Endothelial cell of umbilical vein (primary cell): ENCODE data around the gene CAMKK2. TPM values are rescaled to one million over a fixed set of nuclear protein-coding genes. Genes with fewer than 3 reads are reported as not detected.
A peak's percentile ranks its signal among the peaks of the same experiment; 100 is the strongest.

ENCODE experiments used
- BruUV-seq: library from RNA; stranded (reverse); fragments of 400-500 nt; replicated peaks from 2 replicates; lab custom pipeline; 2021; lab: Mats Ljungman, UMichigan
- CTCF ChIA-PET: fragments of 300-600, 350-600 bp; sonication (Branson Sonifier 250); formaldehyde crosslinking; loops from one replicate; lab custom pipeline; 2021; ENCODE audit warnings: antibody characterized with exemption, inconsistent platforms; lab: Charles Lee
- POLR2A ChIA-PET: fragments of 300-600, 350-600 bp; sonication (Branson Sonifier 250); formaldehyde crosslinking; loops from one replicate; lab custom pipeline; 2021; ENCODE audit warnings: antibody characterized with exemption, inconsistent platforms; lab: Charles Lee
- DNase-seq: peaks from one replicate; pipeline ENCODE4 v3.0.0-alpha.2; 2011; ENCODE audit warnings: low read depth, low spot score
- FAIRE-seq: peaks from 2 replicates; lab custom pipeline; 2011; peaks lifted over from hg19 to GRCh38; lab: Jason Lieb, UNC
- H2AFZ ChIP-seq: 2 replicates; pipeline ENCODE4 v1.6.0; 2012; ENCODE audit warnings: low read depth, low read length, control low read depth, inconsistent platforms
- H3K27ac ChIP-seq: 2 replicates; pipeline ENCODE4 v1.5.1; 2011; ENCODE audit warnings: low read depth, mild to moderate bottlenecking, control low read depth, low read length, moderate library complexity; ENCODE audit not compliant: insufficient read depth
- H3K27me3 ChIP-seq, 2 experiments: 2 replicates each; pipeline versions ENCODE4 v1.6.0 to v1.6.1; 2011; ENCODE audit warnings: low read length in 2 of 2, mixed read lengths in 1 of 2; ENCODE audit not compliant: control insufficient read depth in 2 of 2, insufficient read depth in 2 of 2
- H3K36me3 ChIP-seq, 2 experiments: 2 replicates in 1 of 2; 3 replicates in 1 of 2; pipeline ENCODE4 v1.5.1; 2011; ENCODE audit warnings: low read length in 2 of 2, mild to moderate bottlenecking in 1 of 2, moderate library complexity in 1 of 2; ENCODE audit not compliant: control insufficient read depth in 2 of 2, insufficient read depth in 2 of 2; ENCODE audit errors: extremely low read depth in 1 of 2
- H3K4me1 ChIP-seq: 3 replicates; pipeline ENCODE4 v1.5.1; 2011; ENCODE audit warnings: mild to moderate bottlenecking, low read length; ENCODE audit not compliant: control insufficient read depth, insufficient read depth; ENCODE audit errors: extremely low read depth
- H3K4me2 ChIP-seq: 2 replicates; pipeline ENCODE4 v1.6.1; 2011; ENCODE audit warnings: low read length, control low read depth, mixed read lengths; ENCODE audit not compliant: insufficient read depth
- H3K4me3 ChIP-seq, 3 experiments: fragments of 200-600 bp in 1 of 3; sonication (generic), shearing (Covaris generic) in 1 of 3; replicated peaks in 1 of 3; 2 replicates each; pipeline ENCODE4 v1.5.1; 2011 to 2016; ENCODE audit warnings: control low read depth in 3 of 3, low read length in 3 of 3, mild to moderate bottlenecking in 2 of 3, inconsistent platforms in 1 of 3, low read depth in 1 of 3, moderate library complexity in 1 of 3; ENCODE audit not compliant: insufficient read depth in 1 of 3
- H3K79me2 ChIP-seq: 2 replicates; pipeline ENCODE4 v1.6.0; 2012; ENCODE audit warnings: low read length, inconsistent platforms; ENCODE audit not compliant: control insufficient read depth, insufficient read depth
- H3K9ac ChIP-seq: replicated peaks from 2 replicates; pipeline ENCODE3; 2011; ENCODE audit warnings: low read length, control low read depth; ENCODE audit not compliant: insufficient read depth; ENCODE audit errors: extremely low read depth
- H3K9me1 ChIP-seq: replicated peaks from 3 replicates; pipeline ENCODE4 v1.6.0; 2011; ENCODE audit warnings: mild to moderate bottlenecking, low read length; ENCODE audit not compliant: control insufficient read depth, insufficient read depth; ENCODE audit errors: extremely low read depth
- H3K9me3 ChIP-seq: replicated peaks from 2 replicates; pipeline ENCODE4 v1.5.1; 2012; ENCODE audit warnings: low read length, inconsistent platforms; ENCODE audit not compliant: control insufficient read depth, insufficient read depth
- H4K20me1 ChIP-seq: replicated peaks from 2 replicates; pipeline ENCODE3; 2011; ENCODE audit warnings: mild to moderate bottlenecking, low read length; ENCODE audit not compliant: control insufficient read depth, insufficient read depth; ENCODE audit errors: extremely low read depth
- EZH2 ChIP-seq: IDR thresholded peaks from 2 replicates; pipeline ENCODE4 v1.6.1; 2012; ENCODE audit warnings: borderline replicate concordance, low read depth, mild to moderate bottlenecking, moderate library complexity, low read length, inconsistent platforms; ENCODE audit not compliant: severe bottlenecking
- FOS ChIP-seq: IDR thresholded peaks from 2 replicates; pipeline ENCODE4 v1.6.1; 2011; ENCODE audit warnings: mild to moderate bottlenecking, low read length, moderate library complexity, borderline replicate concordance; ENCODE audit not compliant: insufficient read depth
- GATA2 ChIP-seq: IDR thresholded peaks from 2 replicates; pipeline ENCODE4 v1.7.0; 2011; ENCODE audit warnings: low read depth, mild to moderate bottlenecking, moderate library complexity, mixed read lengths, low read length; ENCODE audit not compliant: insufficient read length, insufficient read depth
- JUN ChIP-seq: IDR thresholded peaks from 2 replicates; pipeline ENCODE4 v1.6.1; 2011; ENCODE audit warnings: borderline replicate concordance, low read depth; ENCODE audit not compliant: insufficient read length, insufficient read depth
- MYC ChIP-seq: IDR thresholded peaks from one replicate; pipeline ENCODE4 v1.6.1; 2011; ENCODE audit warnings: mild to moderate bottlenecking, low read depth, low read length
- POLR2A ChIP-seq: IDR thresholded peaks from 2 replicates; pipeline ENCODE4 v1.6.1; 2012; ENCODE audit warnings: low read depth, mild to moderate bottlenecking, control low read depth, low read length
- POLR2AphosphoS5 ChIP-seq: IDR thresholded peaks from 2 replicates; pipeline ENCODE4 v1.6.1; 2012; ENCODE audit warnings: low read depth, mild to moderate bottlenecking, control low read depth, low read length, moderate library complexity; ENCODE audit not compliant: insufficient read depth
- dilution Hi-C: fragments of 300-500 bp; cut with MboI; formaldehyde crosslinking; loops from one replicate; pipeline ENCODE4 v1.15.0; 2019; ENCODE audit warnings: low sequenced_read_pairs; ENCODE audit not compliant: extremely low pct_ligation_motif_present
- intact Hi-C: fragments of 100-400 bp; cut with micrococcal nuclease; formaldehyde crosslinking; loops from one replicate; pipeline ENCODE4 v1.10.0; 2022
- polyA plus RNA-seq, 4 experiments: library from polyadenylated mRNA; depleted of rRNA in 3 of 4; stranded (reverse) in 3 of 4; unstranded in 1 of 4; fragments of >200 nt; gene quantifications; 2 replicates each; pipeline versions ENCODE4 v1.2.1 to v1.2.3, GENCODE V29; 2011 to 2012; ENCODE audit warnings: missing spikeins in 1 of 4
- total RNA-seq: library from RNA; stranded (reverse); gene quantifications from 2 replicates; pipeline ENCODE4 v1.2.3, GENCODE V29; 2021
- TF ChIP-seq, protein P1 (sequence below), 2 donors: IDR thresholded peaks; 1 replicate in 1 of 2; 2 replicates in 1 of 2; pipeline ENCODE4 v1.5.1; 2011; ENCODE audit warnings: low read length in 2 of 2, mild to moderate bottlenecking in 2 of 2, moderate library complexity in 2 of 2, control low read depth in 1 of 2, inconsistent platforms in 1 of 2, low read depth in 1 of 2; ENCODE audit not compliant: insufficient read depth in 1 of 2; ENCODE audit errors: extremely low read depth in 1 of 2
- TF ChIP-seq, protein P2 (sequence below): IDR thresholded peaks from 2 replicates; pipeline ENCODE4 v1.6.1; 2011; ENCODE audit not compliant: insufficient read depth, insufficient read length

The CAMKK2 gene
- total and polyA plus RNA-seq, 2 donors (not counting 3 experiments of a cell fraction or from before 2014, with no cell fraction given) = 32.5 to 45.0 TPM

DNA sequence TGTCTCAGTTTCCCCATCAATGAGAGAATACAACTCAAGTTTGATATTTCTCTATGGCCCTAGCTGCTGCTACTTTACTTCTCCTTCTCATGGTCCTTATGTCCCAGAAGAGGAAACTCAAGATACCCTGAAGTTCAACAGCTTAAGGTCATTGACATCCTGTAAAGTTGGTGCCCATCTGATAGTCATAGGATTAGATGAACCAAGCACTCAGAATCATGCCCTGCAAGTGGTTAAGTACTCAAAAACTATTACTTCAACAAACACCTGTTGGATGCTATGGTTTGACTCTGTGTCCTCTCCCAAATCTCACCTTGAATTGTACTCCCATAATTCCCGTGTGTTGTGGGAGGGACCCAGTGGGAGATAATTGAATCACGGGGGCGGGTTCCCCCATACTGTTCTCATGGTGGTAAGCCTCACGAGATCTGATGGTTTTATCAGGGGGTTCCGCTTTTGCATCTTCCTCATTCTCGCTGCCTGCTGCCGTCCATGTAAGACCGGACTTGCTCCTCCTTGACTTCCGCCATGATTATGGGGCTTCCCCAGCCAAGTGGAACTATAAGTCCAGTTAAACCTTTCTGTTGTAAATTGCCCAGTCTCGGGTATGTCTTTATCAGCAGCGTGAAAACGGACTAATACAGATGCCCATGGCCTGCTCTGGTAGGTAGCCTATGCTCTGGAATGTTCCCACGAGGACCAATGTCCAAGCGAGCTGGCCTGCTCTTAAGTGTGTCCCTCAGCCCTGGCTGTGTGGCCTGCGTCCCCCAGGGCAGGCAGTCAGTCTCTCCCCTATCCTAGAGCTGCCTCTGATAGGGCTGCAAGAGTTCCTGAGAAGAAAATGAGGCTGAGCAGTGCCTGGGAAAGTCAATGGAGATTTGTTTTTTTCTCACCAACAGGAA, 18.1 kb downstream of the CAMKK2 start:
- intact Hi-C loops = loop anchor here (1.0 to 2.0 kb wide), 2 partner anchors 18 to 48 kb away; partner anchors contain the start of gene CAMKK2
- ChIA-PET CTCF (interaction anchor here (0.6 to 1.2 kb wide), 4 partner anchors 10 to 334 kb away, joined by 3 to 7 read pairs (median 4); no protein-coding TSS in a partner anchor), POLR2A (no interaction called here)
- DNase-seq (peak; percentile 94), FAIRE-seq (peak; percentile 85)
- Histone ChIP-seq H3K27me3 (no peaks in the 10 kb centered on the region), H3K4me2 (no peak overlapping the region), H3K9ac (no peak overlapping the region), H3K4me1 (peaks cover 25% of the 10 kb centered on the region), H3K27ac (peak overlapping the region; percentile 65), H2AFZ (no peak overlapping the region), H3K9me1 (no peaks in the 10 kb centered on the region), H3K4me3 (no peak overlapping the region), H3K79me2 (peaks cover 10% of the 10 kb centered on the region), H3K36me3 (peaks cover 0 to 4% of the 10 kb centered on the region in 2 experiments), H4K20me1 (no peaks in the 10 kb centered on the region), H3K9me3 (no peaks in the 10 kb centered on the region)
- no peak for TF ChIP-seq POLR2A
- TF ChIP-seq, protein P1, sequence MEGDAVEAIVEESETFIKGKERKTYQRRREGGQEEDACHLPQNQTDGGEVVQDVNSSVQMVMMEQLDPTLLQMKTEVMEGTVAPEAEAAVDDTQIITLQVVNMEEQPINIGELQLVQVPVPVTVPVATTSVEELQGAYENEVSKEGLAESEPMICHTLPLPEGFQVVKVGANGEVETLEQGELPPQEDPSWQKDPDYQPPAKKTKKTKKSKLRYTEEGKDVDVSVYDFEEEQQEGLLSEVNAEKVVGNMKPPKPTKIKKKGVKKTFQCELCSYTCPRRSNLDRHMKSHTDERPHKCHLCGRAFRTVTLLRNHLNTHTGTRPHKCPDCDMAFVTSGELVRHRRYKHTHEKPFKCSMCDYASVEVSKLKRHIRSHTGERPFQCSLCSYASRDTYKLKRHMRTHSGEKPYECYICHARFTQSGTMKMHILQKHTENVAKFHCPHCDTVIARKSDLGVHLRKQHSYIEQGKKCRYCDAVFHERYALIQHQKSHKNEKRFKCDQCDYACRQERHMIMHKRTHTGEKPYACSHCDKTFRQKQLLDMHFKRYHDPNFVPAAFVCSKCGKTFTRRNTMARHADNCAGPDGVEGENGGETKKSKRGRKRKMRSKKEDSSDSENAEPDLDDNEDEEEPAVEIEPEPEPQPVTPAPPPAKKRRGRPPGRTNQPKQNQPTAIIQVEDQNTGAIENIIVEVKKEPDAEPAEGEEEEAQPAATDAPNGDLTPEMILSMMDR (IDR thresholded peaks at IDR 0.05; ENCODE audit: extremely low read depth in 1 of 2, insufficient read depth in 1 of 2, low read depth in 1 of 2, low read length in 2 of 2) = no peak
- TF ChIP-seq, protein P2, sequence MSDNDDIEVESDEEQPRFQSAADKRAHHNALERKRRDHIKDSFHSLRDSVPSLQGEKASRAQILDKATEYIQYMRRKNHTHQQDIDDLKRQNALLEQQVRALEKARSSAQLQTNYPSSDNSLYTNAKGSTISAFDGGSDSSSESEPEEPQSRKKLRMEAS = no peak
- no peak for TF ChIP-seq MYC
- no peak for TF ChIP-seq JUN
- no peak for TF ChIP-seq GATA2
- no peak for TF ChIP-seq EZH2
- TF ChIP-seq POLR2AphosphoS5 = no peak
- TF ChIP-seq FOS = no peak
- dilution Hi-C loops = no loop called here
- no TSS peak for BruUV-seq
